GM21423 (cell line): ENCODE results near the gene ATG10.
A peak's percentile ranks its signal among the peaks of the same experiment; 100 is the strongest.

Source experiments
- ATAC-seq: cut with Tn5 transposase; IDR thresholded peaks from one replicate; pipeline ENCODE4 v1.9.1; 2021; ENCODE audit warnings: mild to moderate bottlenecking, moderate library complexity; ENCODE audit not compliant: unreplicated experiment

Gene ATG10

GRCh38 chr5:82274343-82275211, 302.8 kb downstream of the ATG10 start:
- ATAC-seq: no peak

GRCh38 chr5:82275216-82275664, 303.4 kb downstream of the ATG10 start:
- no peak for ATAC-seq

- ATAC-seq: no peak
Observed at GRCh38 chr5:82276800-82277612, 305.2 kb downstream of the ATG10 start.

GRCh38 chr5:82277613-82277986, 305.8 kb downstream of the ATG10 start:
- ATAC-seq: no peak

- peak; percentile 93 for ATAC-seq
Observed at GRCh38 chr5:82277987-82278710, 306.3 kb downstream of the ATG10 start, which contains the start of gene RPS23. Gene RPS23, minus strand, starts transcription at chr5:82278354. Its CDS starts 31 bp downstream, at chr5:82278323.

GRCh38 chr5:82278711-82279370, 307.0 kb downstream of the ATG10 start:
- ATAC-seq: no peak

GRCh38 chr5:82283893-82284292, 312.1 kb downstream of the ATG10 start:
- ATAC-seq: no peak

GRCh38 chr5:82285206-82285605, 313.4 kb downstream of the ATG10 start:
- no peak for ATAC-seq

GRCh38 chr5:82287625-82288024, 315.8 kb downstream of the ATG10 start:
- no peak for ATAC-seq

- no peak for ATAC-seq
Observed at GRCh38 chr5:82290005-82290404, 318.2 kb downstream of the ATG10 start.

GRCh38 chr5:82290908-82291307, 319.1 kb downstream of the ATG10 start:
- ATAC-seq: no peak

GRCh38 chr5:82291420-82291819, 319.6 kb downstream of the ATG10 start:
- no peak for ATAC-seq

GRCh38 chr5:82295144-82295543, 323.3 kb downstream of the ATG10 start:
- no peak for ATAC-seq

- no peak for ATAC-seq
Observed at GRCh38 chr5:82295959-82296531, 324.2 kb downstream of the ATG10 start.

- ATAC-seq: no peak
Observed at GRCh38 chr5:82296929-82297328, 325.1 kb downstream of the ATG10 start.

- no peak for ATAC-seq
Observed at GRCh38 chr5:82297711-82298110, 325.9 kb downstream of the ATG10 start.

- ATAC-seq: no peak
Observed at GRCh38 chr5:82298668-82299067, 326.8 kb downstream of the ATG10 start.

- no peak for ATAC-seq
Observed at GRCh38 chr5:82301190-82301589, 329.4 kb downstream of the ATG10 start.
